SK-N-SH treated with all-trans-retinoic acid at 6 μM for 48 hours (cell line): Measurements from ENCODE around the gene AKT1S1.

ENCODE experiments used
- ATAC-seq: fragments of 200-7000 bp; cut with Tn5 transposase; 3 replicates; pipeline ENCODE4 v1.9.1; 2020; ENCODE audit warnings: mild to moderate bottlenecking, moderate library complexity
- ARNTL ChIP-seq: fragments of 450-650 bp; formaldehyde crosslinking; IDR thresholded peaks from 2 replicates; pipeline ENCODE4 v1.5.0; 2020; ENCODE audit warnings: low read depth, mild to moderate bottlenecking, moderate library complexity, borderline replicate concordance
- BACH2 ChIP-seq: fragments of 250-450 bp; sonication (Bioruptor Pico); IDR thresholded peaks from 2 replicates; pipeline ENCODE4 v1.9.0; 2021; ENCODE audit warnings: mild to moderate bottlenecking, borderline replicate concordance
- ESRRG ChIP-seq: fragments of 250-450 bp; sonication (Bioruptor Pico); IDR thresholded peaks from 2 replicates; pipeline ENCODE4 v1.6.1; 2021; ENCODE audit warnings: mild to moderate bottlenecking
- GLIS3 ChIP-seq: fragments of 250-450 bp; sonication (Bioruptor Pico); IDR thresholded peaks from 2 replicates; pipeline ENCODE4 v1.5.0; 2020; ENCODE audit warnings: mild to moderate bottlenecking, moderate library complexity
- ISL1 ChIP-seq: fragments of 250-450 bp; sonication (Bioruptor Pico); IDR thresholded peaks from 2 replicates; pipeline ENCODE4 v2.1.2; 2022; ENCODE audit warnings: mild to moderate bottlenecking, moderate library complexity
- OSR1 ChIP-seq: fragments of 250-450 bp; sonication (Bioruptor Pico); IDR thresholded peaks from 2 replicates; pipeline ENCODE4 v1.8.0; 2022; ENCODE audit warnings: moderate library complexity, mild to moderate bottlenecking, inconsistent platforms
- PPARA ChIP-seq: fragments of 250-450 bp; sonication (Bioruptor Pico); IDR thresholded peaks from 2 replicates; pipeline ENCODE4 v1.5.0; 2020; ENCODE audit warnings: mild to moderate bottlenecking, borderline replicate concordance
- RARB ChIP-seq: fragments of 250-450 bp; sonication (Bioruptor Pico); IDR thresholded peaks from 2 replicates; pipeline ENCODE4 v1.8.0; 2021; ENCODE audit warnings: mild to moderate bottlenecking, moderate library complexity
- SNAI2 ChIP-seq: fragments of 250-450 bp; sonication (Bioruptor Pico); IDR thresholded peaks from 2 replicates; pipeline ENCODE4 v1.5.0; 2020; ENCODE audit warnings: mild to moderate bottlenecking, moderate library complexity
- TCF4 ChIP-seq: fragments of 250-450 bp; sonication (Bioruptor Pico); IDR thresholded peaks from 2 replicates; pipeline ENCODE4 v1.8.0; 2021; ENCODE audit warnings: mild to moderate bottlenecking, moderate library complexity, borderline replicate concordance
- TOX ChIP-seq: fragments of 250-450 bp; sonication (Bioruptor Pico); IDR thresholded peaks from 2 replicates; pipeline ENCODE4 v1.8.0; 2021; ENCODE audit warnings: mild to moderate bottlenecking, moderate library complexity, borderline replicate concordance
- ZC3H10 ChIP-seq: fragments of 250-450 bp; sonication (Bioruptor Pico); IDR thresholded peaks from 2 replicates; pipeline ENCODE4 v1.5.1; 2021; ENCODE audit warnings: mild to moderate bottlenecking, moderate library complexity
- ZFP3 ChIP-seq: fragments of 250-450 bp; sonication (Bioruptor Pico); IDR thresholded peaks from 2 replicates; pipeline ENCODE4 v1.5.0; 2020; ENCODE audit warnings: mild to moderate bottlenecking, moderate library complexity
- ZNF565 ChIP-seq: fragments of 450-650 bp; formaldehyde crosslinking; conservative IDR thresholded peaks from 2 replicates; pipeline ENCODE4 v1.5.0; 2020; ENCODE audit warnings: low read depth, mild to moderate bottlenecking, moderate library complexity
- ZNF70 ChIP-seq: fragments of 450-650 bp; formaldehyde crosslinking; IDR thresholded peaks from 2 replicates; pipeline ENCODE4 v1.5.0; 2020; ENCODE audit warnings: mild to moderate bottlenecking, moderate library complexity
- TF ChIP-seq, protein P1 (sequence below): fragments of 250-450 bp; sonication (Bioruptor Pico); IDR thresholded peaks from 2 replicates; pipeline ENCODE4 v1.5.1; 2021; ENCODE audit warnings: mild to moderate bottlenecking, moderate library complexity
- TF ChIP-seq, protein P2 (sequence below): fragments of 250-450 bp; sonication (Bioruptor Pico); IDR thresholded peaks from 2 replicates; pipeline ENCODE4 v1.5.0; 2020; ENCODE audit warnings: mild to moderate bottlenecking, moderate library complexity
- TF ChIP-seq, protein P3 (sequence below): fragments of 250-450 bp; sonication (Bioruptor Pico); IDR thresholded peaks from 2 replicates; pipeline ENCODE4 v1.8.0; 2021; ENCODE audit warnings: low read depth, mild to moderate bottlenecking, moderate library complexity, borderline replicate concordance
- TF ChIP-seq, protein P4 (sequence below): fragments of 250-450 bp; sonication (Bioruptor Pico); IDR thresholded peaks from 2 replicates; pipeline ENCODE4 v1.5.1; 2020; ENCODE audit warnings: low read depth, mild to moderate bottlenecking, moderate library complexity

Gene AKT1S1

DNA sequence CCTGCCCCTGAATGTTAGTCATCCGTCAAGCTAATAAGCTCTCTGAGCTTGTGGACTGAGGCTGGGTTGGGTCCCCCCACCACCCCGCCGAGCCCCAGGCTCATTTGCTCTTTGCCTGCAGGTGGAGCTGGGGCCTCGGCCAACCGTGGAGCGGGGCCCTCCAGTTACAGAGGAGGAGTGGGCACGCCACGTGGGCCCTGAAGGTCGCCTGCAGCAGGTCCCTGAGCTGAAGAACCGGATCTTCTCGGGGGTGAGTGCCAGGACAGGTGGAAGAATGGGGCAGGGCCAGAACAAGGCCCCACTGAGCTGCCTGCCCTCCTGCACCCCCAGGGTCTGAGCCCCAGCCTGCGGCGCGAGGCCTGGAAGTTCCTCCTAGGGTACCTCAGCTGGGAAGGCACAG, 5.5 kb upstream of the AKT1S1 start:
- no peak for ATAC-seq
- TF ChIP-seq TCF4 (CRISPR knock-in tag) (no peak), GLIS3 (no peak), SNAI2 (CRISPR knock-in tag) (no peak)
- TF ChIP-seq, protein P1, sequence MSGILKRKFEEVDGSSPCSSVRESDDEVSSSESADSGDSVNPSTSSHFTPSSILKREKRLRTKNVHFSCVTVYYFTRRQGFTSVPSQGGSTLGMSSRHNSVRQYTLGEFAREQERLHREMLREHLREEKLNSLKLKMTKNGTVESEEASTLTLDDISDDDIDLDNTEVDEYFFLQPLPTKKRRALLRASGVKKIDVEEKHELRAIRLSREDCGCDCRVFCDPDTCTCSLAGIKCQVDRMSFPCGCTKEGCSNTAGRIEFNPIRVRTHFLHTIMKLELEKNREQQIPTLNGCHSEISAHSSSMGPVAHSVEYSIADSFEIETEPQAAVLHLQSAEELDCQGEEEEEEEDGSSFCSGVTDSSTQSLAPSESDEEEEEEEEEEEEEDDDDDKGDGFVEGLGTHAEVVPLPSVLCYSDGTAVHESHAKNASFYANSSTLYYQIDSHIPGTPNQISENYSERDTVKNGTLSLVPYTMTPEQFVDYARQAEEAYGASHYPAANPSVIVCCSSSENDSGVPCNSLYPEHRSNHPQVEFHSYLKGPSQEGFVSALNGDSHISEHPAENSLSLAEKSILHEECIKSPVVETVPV (CRISPR knock-in tag) = no peak

DNA sequence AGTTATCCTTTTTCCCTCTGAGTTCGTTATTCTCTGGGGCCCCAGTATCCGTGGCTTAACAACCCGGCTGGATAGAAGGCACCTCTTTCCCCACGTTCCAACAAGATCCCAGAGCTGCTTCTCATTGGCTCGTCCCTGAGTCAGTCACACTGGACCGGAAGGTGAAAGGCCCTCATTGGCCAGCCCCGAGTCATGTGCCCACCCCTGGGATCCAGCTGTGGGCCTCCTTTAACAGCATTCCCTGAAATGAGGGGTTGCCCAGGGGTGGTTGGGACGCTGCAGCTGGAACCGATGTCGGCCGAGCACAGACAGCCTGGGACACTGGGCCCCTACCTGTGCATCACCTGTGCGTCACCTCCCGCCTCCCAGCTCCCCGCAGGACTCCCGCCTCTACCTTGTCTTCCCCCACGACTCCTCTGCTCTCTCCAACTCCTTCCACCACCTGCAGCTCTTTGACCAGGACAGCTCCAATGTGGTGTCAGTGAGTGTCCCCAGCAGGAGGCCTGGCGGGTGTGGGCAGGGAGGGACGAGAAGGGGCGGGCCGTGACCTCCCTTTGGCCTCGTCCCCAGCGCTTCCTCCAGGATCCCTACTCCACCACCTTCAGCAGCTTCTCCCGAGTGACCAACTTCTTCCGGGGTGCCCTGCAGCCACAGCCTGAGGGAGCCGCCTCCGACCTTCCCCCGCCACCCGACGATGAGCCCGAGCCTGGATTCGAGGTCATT, 4.7 kb upstream of the AKT1S1 start:
- TF ChIP-seq, protein P2, sequence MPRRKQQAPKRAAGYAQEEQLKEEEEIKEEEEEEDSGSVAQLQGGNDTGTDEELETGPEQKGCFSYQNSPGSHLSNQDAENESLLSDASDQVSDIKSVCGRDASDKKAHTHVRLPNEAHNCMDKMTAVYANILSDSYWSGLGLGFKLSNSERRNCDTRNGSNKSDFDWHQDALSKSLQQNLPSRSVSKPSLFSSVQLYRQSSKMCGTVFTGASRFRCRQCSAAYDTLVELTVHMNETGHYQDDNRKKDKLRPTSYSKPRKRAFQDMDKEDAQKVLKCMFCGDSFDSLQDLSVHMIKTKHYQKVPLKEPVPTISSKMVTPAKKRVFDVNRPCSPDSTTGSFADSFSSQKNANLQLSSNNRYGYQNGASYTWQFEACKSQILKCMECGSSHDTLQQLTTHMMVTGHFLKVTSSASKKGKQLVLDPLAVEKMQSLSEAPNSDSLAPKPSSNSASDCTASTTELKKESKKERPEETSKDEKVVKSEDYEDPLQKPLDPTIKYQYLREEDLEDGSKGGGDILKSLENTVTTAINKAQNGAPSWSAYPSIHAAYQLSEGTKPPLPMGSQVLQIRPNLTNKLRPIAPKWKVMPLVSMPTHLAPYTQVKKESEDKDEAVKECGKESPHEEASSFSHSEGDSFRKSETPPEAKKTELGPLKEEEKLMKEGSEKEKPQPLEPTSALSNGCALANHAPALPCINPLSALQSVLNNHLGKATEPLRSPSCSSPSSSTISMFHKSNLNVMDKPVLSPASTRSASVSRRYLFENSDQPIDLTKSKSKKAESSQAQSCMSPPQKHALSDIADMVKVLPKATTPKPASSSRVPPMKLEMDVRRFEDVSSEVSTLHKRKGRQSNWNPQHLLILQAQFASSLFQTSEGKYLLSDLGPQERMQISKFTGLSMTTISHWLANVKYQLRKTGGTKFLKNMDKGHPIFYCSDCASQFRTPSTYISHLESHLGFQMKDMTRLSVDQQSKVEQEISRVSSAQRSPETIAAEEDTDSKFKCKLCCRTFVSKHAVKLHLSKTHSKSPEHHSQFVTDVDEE (CRISPR knock-in tag) = no peak
- no peak for TF ChIP-seq BACH2 (CRISPR knock-in tag)
- TF ChIP-seq RARB (CRISPR knock-in tag) = no peak
- TF ChIP-seq ZNF70 (CRISPR knock-in tag) = no peak
- no peak for TF ChIP-seq ZC3H10 (CRISPR knock-in tag)
- TF ChIP-seq, protein P1 (CRISPR knock-in tag) = no peak
- TF ChIP-seq SNAI2 (CRISPR knock-in tag) = no peak
- TF ChIP-seq, protein P3, sequence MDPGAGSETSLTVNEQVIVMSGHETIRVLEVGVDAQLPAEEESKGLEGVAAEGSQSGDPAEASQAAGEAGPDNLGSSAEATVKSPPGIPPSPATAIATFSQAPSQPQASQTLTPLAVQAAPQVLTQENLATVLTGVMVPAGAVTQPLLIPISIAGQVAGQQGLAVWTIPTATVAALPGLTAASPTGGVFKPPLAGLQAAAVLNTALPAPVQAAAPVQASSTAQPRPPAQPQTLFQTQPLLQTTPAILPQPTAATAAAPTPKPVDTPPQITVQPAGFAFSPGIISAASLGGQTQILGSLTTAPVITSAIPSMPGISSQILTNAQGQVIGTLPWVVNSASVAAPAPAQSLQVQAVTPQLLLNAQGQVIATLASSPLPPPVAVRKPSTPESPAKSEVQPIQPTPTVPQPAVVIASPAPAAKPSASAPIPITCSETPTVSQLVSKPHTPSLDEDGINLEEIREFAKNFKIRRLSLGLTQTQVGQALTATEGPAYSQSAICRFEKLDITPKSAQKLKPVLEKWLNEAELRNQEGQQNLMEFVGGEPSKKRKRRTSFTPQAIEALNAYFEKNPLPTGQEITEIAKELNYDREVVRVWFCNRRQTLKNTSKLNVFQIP (CRISPR knock-in tag) = no peak
- TF ChIP-seq ESRRG (CRISPR knock-in tag) = no peak
- TF ChIP-seq, protein P4, sequence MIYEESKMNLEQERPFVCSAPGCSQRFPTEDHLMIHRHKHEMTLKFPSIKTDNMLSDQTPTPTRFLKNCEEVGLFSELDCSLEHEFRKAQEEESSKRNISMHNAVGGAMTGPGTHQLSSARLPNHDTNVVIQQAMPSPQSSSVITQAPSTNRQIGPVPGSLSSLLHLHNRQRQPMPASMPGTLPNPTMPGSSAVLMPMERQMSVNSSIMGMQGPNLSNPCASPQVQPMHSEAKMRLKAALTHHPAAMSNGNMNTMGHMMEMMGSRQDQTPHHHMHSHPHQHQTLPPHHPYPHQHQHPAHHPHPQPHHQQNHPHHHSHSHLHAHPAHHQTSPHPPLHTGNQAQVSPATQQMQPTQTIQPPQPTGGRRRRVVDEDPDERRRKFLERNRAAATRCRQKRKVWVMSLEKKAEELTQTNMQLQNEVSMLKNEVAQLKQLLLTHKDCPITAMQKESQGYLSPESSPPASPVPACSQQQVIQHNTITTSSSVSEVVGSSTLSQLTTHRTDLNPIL (CRISPR knock-in tag) = no peak
- TF ChIP-seq ZFP3 = no peak
- TF ChIP-seq OSR1 (CRISPR knock-in tag) = no peak
- no peak for TF ChIP-seq ZNF565 (CRISPR knock-in tag)
- no peak for TF ChIP-seq ISL1 (CRISPR knock-in tag)
- no peak for TF ChIP-seq TCF4 (CRISPR knock-in tag)
- TF ChIP-seq PPARA = no peak
- TF ChIP-seq TOX (CRISPR knock-in tag) = no peak
- no peak for ATAC-seq

DNA sequence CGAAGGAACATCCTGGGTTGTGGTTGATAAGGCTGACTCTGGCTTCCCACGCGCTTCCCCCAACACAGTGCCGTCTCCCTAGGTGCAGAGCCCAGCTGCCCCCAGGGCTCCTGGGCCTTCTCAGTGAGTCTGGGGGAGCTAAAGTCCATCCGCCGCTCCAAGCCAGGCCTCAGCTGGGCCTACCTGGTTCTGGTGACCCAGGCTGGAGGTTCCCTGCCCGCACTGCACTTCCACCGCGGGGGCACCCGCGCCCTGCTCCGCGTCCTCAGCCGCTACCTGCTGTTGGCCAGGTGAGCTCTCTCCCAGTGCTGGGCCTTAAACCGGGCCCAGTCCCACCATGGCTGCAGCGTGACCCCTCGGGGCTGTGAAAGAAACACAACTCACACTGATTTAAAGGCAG, 4.0 kb upstream of the AKT1S1 start:
- no peak for ATAC-seq

More for the DNA sequence above, 4.0 kb upstream of the AKT1S1 start:
- TF ChIP-seq TCF4 (CRISPR knock-in tag) (no peak), PPARA (no peak), ARNTL (CRISPR knock-in tag) (no peak), GLIS3 (no peak)
